ENCODE measurements around the gene LSM14B.

- TF ChIP-seq CTCF (IDR thresholded peaks at IDR 0.05) (peak in 2 of 4 experiments; percentile 6 to 13), POLR2AphosphoS5 (IDR thresholded peaks at IDR 0.05) (no peak)
These were observed at the start of gene LSM14B for GRCh38 chr20:62121776-62122653.
